ENCODE measurements around the gene TMEM51.

DNA sequence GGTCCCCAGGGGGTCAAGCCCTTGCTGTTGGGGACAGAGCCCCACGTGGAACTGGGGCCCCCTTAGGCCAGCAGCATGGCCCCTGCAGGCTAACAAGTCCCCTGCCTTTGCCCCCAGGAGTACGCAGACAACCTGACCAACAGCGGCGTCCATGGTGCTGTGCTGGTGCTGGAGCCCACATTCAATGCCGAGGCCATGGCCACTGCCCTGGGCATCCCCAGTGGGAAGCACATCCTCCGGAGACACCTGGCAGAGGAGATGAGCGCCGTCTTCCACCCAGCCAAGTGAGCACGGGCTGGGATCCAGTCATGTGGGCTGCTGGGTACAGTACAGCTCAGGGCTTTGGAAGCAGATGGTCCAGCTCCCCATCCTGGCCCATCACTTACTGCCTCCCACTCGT lies 49.6 kb upstream of the TMEM51 start:
- TF ChIP-seq POLR2A (IDR thresholded peaks at IDR 0.05; ENCODE audit: insufficient read depth in 1 of 2, low read depth in 2 of 2, low read length in 2 of 2): no peak
- TF ChIP-seq HDAC6 (IDR thresholded peaks at IDR 0.05; ENCODE audit: low read depth, low read length): no peak
- no peak for TF ChIP-seq HDAC1 (CRISPR knock-in tag; IDR thresholded peaks at IDR 0.05)
- TF ChIP-seq, protein P1, sequence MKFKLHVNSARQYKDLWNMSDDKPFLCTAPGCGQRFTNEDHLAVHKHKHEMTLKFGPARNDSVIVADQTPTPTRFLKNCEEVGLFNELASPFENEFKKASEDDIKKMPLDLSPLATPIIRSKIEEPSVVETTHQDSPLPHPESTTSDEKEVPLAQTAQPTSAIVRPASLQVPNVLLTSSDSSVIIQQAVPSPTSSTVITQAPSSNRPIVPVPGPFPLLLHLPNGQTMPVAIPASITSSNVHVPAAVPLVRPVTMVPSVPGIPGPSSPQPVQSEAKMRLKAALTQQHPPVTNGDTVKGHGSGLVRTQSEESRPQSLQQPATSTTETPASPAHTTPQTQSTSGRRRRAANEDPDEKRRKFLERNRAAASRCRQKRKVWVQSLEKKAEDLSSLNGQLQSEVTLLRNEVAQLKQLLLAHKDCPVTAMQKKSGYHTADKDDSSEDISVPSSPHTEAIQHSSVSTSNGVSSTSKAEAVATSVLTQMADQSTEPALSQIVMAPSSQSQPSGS (CRISPR knock-in tag; IDR thresholded peaks at IDR 0.05): no peak
- no peak for TF ChIP-seq NFYB (CRISPR knock-in tag; IDR thresholded peaks at IDR 0.05)
